ENCODE measurements around the gene DPH7.

- TF ChIP-seq CTCF (IDR thresholded peaks at IDR 0.05) (no peak), POLR2A (IDR thresholded peaks at IDR 0.05; ENCODE audit: low read length) (no peak), KDM1A (IDR thresholded peaks at IDR 0.05; ENCODE audit: low read depth) (no peak), BHLHE40 (IDR thresholded peaks at IDR 0.05; ENCODE audit: low read depth, low read length) (no peak), REST (IDR thresholded peaks at IDR 0.05) (no peak), ZC3H11A (IDR thresholded peaks at IDR 0.05) (no peak), PBX3 (IDR thresholded peaks at IDR 0.05) (no peak), RAD21 (conservative IDR thresholded peaks at IDR 0.05 in 1 of 2, IDR thresholded peaks at IDR 0.05 in 1 of 2) (no peak), MAX (IDR thresholded peaks at IDR 0.05) (no peak)
Observed at GRCh38 chr9:137593176-137593575, 14.5 kb upstream of the DPH7 start.

Data from A549 (cell line).